Gastroesophageal sphincter (tissue), 3 donors: ENCODE results near the gene CFAP58.

Experiments used
- CTCF ChIP-seq, 4 experiments: fragments of 200-600 bp in 2 of 4; fragments of 450-650 bp in 2 of 4; sonication (generic) in 1 of 4; IDR thresholded peaks; one replicate each; pipeline ENCODE4 v1.5.1; 2017 to 2019; ENCODE audit warnings: antibody characterized with exemption in 4 of 4, mild to moderate bottlenecking in 2 of 4, moderate library complexity in 2 of 4
- EP300 ChIP-seq: sonication (generic); formaldehyde crosslinking; IDR thresholded peaks from one replicate; pipeline ENCODE4 v1.6.1; 2017; ENCODE audit warnings: antibody characterized with exemption, mild to moderate bottlenecking
- POLR2A ChIP-seq, 2 donors: fragments of 450-650 bp; IDR thresholded peaks; one replicate each; pipeline ENCODE4 v1.6.1; 2017; ENCODE audit warnings: antibody characterized with exemption in 2 of 2, mild to moderate bottlenecking in 2 of 2, moderate library complexity in 1 of 2
- POLR2AphosphoS5 ChIP-seq: sonication (generic); formaldehyde crosslinking; IDR thresholded peaks from one replicate; pipeline ENCODE4 v1.6.1; 2017; ENCODE audit warnings: antibody characterized with exemption

GRCh38 chr10:104318326-104318725 lies 35.3 kb upstream of the CFAP58 start:
- TF ChIP-seq POLR2A (IDR thresholded peaks at IDR 0.05) (no peak), CTCF (IDR thresholded peaks at IDR 0.05) (no peak), EP300 (no peak), POLR2AphosphoS5 (no peak)
